Neuronal stem cell (in vitro differentiated cells): ENCODE results near the gene TOM1.

ENCODE experiments used
- DNase-seq: peaks from one replicate; pipeline ENCODE4 v3.0.0-alpha.2; 2013; ENCODE audit warnings: low spot score
- H2AFZ ChIP-seq: one replicate; pipeline ENCODE4 v1.6.1; 2013; ENCODE audit warnings: mild to moderate bottlenecking, low read length, inconsistent platforms
- H2AK5ac ChIP-seq: 2 replicates; pipeline ENCODE4 v1.6.1; 2013; ENCODE audit warnings: low read depth, mild to moderate bottlenecking, inconsistent platforms, low read length, moderate library complexity, mixed read lengths
- H2BK120ac ChIP-seq: 2 replicates; pipeline ENCODE4 v1.6.1; 2013; ENCODE audit warnings: low read depth, mild to moderate bottlenecking, inconsistent platforms, low read length, moderate library complexity, mixed read lengths
- H2BK12ac ChIP-seq: one replicate; pipeline ENCODE4 v1.6.1; 2013; ENCODE audit warnings: low read length, inconsistent platforms
- H2BK15ac ChIP-seq: 2 replicates; pipeline ENCODE4 v1.6.1; 2013; ENCODE audit warnings: mild to moderate bottlenecking, low read length, inconsistent platforms, mixed read lengths
- H2BK5ac ChIP-seq: one replicate; pipeline ENCODE4 v1.6.1; 2013; ENCODE audit warnings: inconsistent platforms, mild to moderate bottlenecking, low read length, moderate library complexity
- H3K14ac ChIP-seq: one replicate; pipeline ENCODE4 v1.6.1; 2013; ENCODE audit warnings: low read length, inconsistent platforms
- H3K18ac ChIP-seq: 2 replicates; pipeline ENCODE4 v1.6.1; 2013; ENCODE audit warnings: low read length, inconsistent platforms
- H3K23ac ChIP-seq: 2 replicates; pipeline ENCODE4 v1.6.1; 2013; ENCODE audit warnings: low read depth, mild to moderate bottlenecking, mixed read lengths, low read length, inconsistent platforms; ENCODE audit not compliant: poor library complexity
- H3K27ac ChIP-seq: replicated peaks from 3 replicates; pipeline ENCODE4 v1.5.1; 2013; ENCODE audit warnings: low read length, inconsistent platforms
- H3K27me3 ChIP-seq, 3 experiments: 2 replicates each; pipeline ENCODE4 v1.6.1; 2013; ENCODE audit warnings: low read length in 3 of 3, mild to moderate bottlenecking in 2 of 3, inconsistent platforms in 1 of 3, low read depth in 1 of 3, mixed read lengths in 1 of 3, moderate library complexity in 1 of 3; ENCODE audit not compliant: control insufficient read depth in 3 of 3, insufficient read depth in 3 of 3
- H3K36me3 ChIP-seq, 2 donors: replicated peaks in 1 of 2; 2 replicates each; pipeline ENCODE4 v1.6.1; 2013; ENCODE audit warnings: low read length in 2 of 2; ENCODE audit not compliant: control insufficient read depth in 2 of 2, insufficient read depth in 2 of 2
- H3K4ac ChIP-seq: 2 replicates; pipeline ENCODE4 v1.6.1; 2013; ENCODE audit warnings: inconsistent platforms, mild to moderate bottlenecking, low read length, moderate library complexity
- H3K4me1 ChIP-seq, 2 donors: 1 replicate in 1 of 2; 2 replicates in 1 of 2; pipeline ENCODE4 v1.6.1; 2013; ENCODE audit warnings: low read length in 2 of 2, low read depth in 1 of 2; ENCODE audit not compliant: control insufficient read depth in 2 of 2, insufficient read depth in 1 of 2
- H3K4me2 ChIP-seq: one replicate; pipeline ENCODE4 v1.6.1; 2013; ENCODE audit warnings: mild to moderate bottlenecking, low read length, inconsistent platforms; ENCODE audit not compliant: insufficient read depth, poor library complexity, severe bottlenecking
- H3K4me3 ChIP-seq, 2 donors: 2 replicates each; pipeline ENCODE4 v1.5.1; 2013; ENCODE audit warnings: low read length in 2 of 2, mild to moderate bottlenecking in 2 of 2, inconsistent platforms in 1 of 2, moderate library complexity in 1 of 2
- H3K79me1 ChIP-seq: one replicate; pipeline ENCODE4 v1.6.1; 2013; ENCODE audit warnings: low read depth, mild to moderate bottlenecking, inconsistent platforms, low read length, moderate library complexity
- H3K9ac ChIP-seq: one replicate; pipeline ENCODE4 v1.6.1; 2013; ENCODE audit warnings: mild to moderate bottlenecking, low read depth, low read length, inconsistent platforms; ENCODE audit not compliant: poor library complexity
- H3K9me3 ChIP-seq, 2 donors: replicated peaks in 1 of 2; 2 replicates each; pipeline versions ENCODE3 to v1.6.1; 2013; ENCODE audit warnings: low read length in 2 of 2, mild to moderate bottlenecking in 2 of 2, inconsistent platforms in 1 of 2, low read depth in 1 of 2, mixed read lengths in 1 of 2, moderate library complexity in 1 of 2; ENCODE audit not compliant: control insufficient read depth in 2 of 2, insufficient read depth in 1 of 2
- H4K8ac ChIP-seq: one replicate; pipeline ENCODE4 v1.6.1; 2013; ENCODE audit warnings: low read depth, mild to moderate bottlenecking, inconsistent platforms, low read length, moderate library complexity
- H4K91ac ChIP-seq: one replicate; pipeline ENCODE4 v1.6.1; 2013; ENCODE audit warnings: low read length, low read depth, mild to moderate bottlenecking, inconsistent platforms; ENCODE audit not compliant: poor library complexity
- whole genome bisulfite sequencing, 2 donors: extraction: QIAGEN DNeasy Blood & Tissue Kit; methylation state at CpG; one replicate each; pipeline ENCODE4 v1.1.7; 2013; ENCODE audit warnings: missing lambda C conversion rate in 2 of 2, mixed read lengths in 1 of 2; ENCODE audit not compliant: insufficient read length in 2 of 2, insufficient replicate concordance in 1 of 2; ENCODE audit errors: extremely low coverage in 2 of 2; 5-methylcytosine and 5-hydroxymethylcytosine counted together

Gene TOM1

GRCh38 chr22:35354068-35354467, 54.4 kb downstream of the TOM1 start:
- Histone ChIP-seq H2BK5ac (no peak overlapping the region), H2AK5ac (peak overlapping the region; percentile 92), H3K27ac (no peak overlapping the region), H3K27me3 (peaks cover 0 to 5% (median 0%) of the 10 kb centered on the region in 3 experiments), H3K36me3 (no peaks in the 10 kb centered on the region), H4K8ac (no peak overlapping the region), H3K4me1 (peaks cover 8 to 10% of the 10 kb centered on the region in 2 donors), H4K91ac (no peak overlapping the region), H3K9ac (no peak overlapping the region), H2BK15ac (no peak overlapping the region), H3K9me3 (no peaks in the 10 kb centered on the region), H2BK120ac (no peak overlapping the region), H3K4me3 (no peak overlapping the region), H3K4ac (no peak overlapping the region), H3K23ac (no peak overlapping the region), H3K4me2 (no peak overlapping the region), H3K14ac (no peak overlapping the region), H3K18ac (no peak overlapping the region), H2AFZ (no peak overlapping the region), H2BK12ac (no peak overlapping the region), H3K79me1 (no peaks in the 10 kb centered on the region)
- no peak for DNase-seq
- no CpG with 5 or more reads among the region's 4 CpGs for WGBS, 2 donors

- H2BK12ac ChIP-seq, result no peak overlapping the region
- H3K14ac ChIP-seq, result no peak overlapping the region
- no peak overlapping the region for H3K23ac ChIP-seq
- DNase-seq, result no peak
- no peak overlapping the region for H3K18ac ChIP-seq
- no peaks in the 10 kb centered on the region for H3K27me3 ChIP-seq
- H2BK5ac ChIP-seq, result no peak overlapping the region
- no peak overlapping the region for H3K27ac ChIP-seq
- H2AK5ac ChIP-seq, result peak overlapping the region; percentile 83
- no peak overlapping the region for H4K8ac ChIP-seq
- no peaks in the 10 kb centered on the region for H3K9me3 ChIP-seq
- H3K4ac ChIP-seq, result no peak overlapping the region
- no peak overlapping the region for H2BK15ac ChIP-seq
- no peak overlapping the region for H3K9ac ChIP-seq
- H3K4me1 ChIP-seq, result no peaks in the 10 kb centered on the region
- no peak overlapping the region for H4K91ac ChIP-seq
- H2BK120ac ChIP-seq, result no peak overlapping the region
- no peaks in the 10 kb centered on the region for H3K36me3 ChIP-seq
- WGBS, 2 donors, result no CpG with 5 or more reads among the region's 6 CpGs
- H3K4me3 ChIP-seq, result no peak overlapping the region
- no peak overlapping the region for H2AFZ ChIP-seq
- no peak overlapping the region for H3K4me2 ChIP-seq
- no peaks in the 10 kb centered on the region for H3K79me1 ChIP-seq
These were observed 58.4 kb downstream of the TOM1 start for GRCh38 chr22:35357883-35358621.

- no peak overlapping the region for H2BK12ac ChIP-seq
- H3K27ac ChIP-seq, result no peak overlapping the region
- WGBS, 2 donors, result no CpG with 5 or more reads among the region's 9 CpGs
- H3K14ac ChIP-seq, result no peak overlapping the region
- H3K4me3 ChIP-seq, result no peak overlapping the region
- no peak overlapping the region for H3K9ac ChIP-seq
- H3K4me2 ChIP-seq, result no peak overlapping the region
- no peaks in the 10 kb centered on the region for H3K79me1 ChIP-seq
- no peak overlapping the region for H2AFZ ChIP-seq
- no peak for DNase-seq
- H3K9me3 ChIP-seq, result no peaks in the 10 kb centered on the region
- no peak overlapping the region for H3K4ac ChIP-seq
- no peaks in the 10 kb centered on the region for H3K36me3 ChIP-seq
- H3K23ac ChIP-seq, result no peak overlapping the region
- H4K8ac ChIP-seq, result no peak overlapping the region
- H2BK15ac ChIP-seq, result no peak overlapping the region
- H3K4me1 ChIP-seq, result no peaks in the 10 kb centered on the region
- no peak overlapping the region for H4K91ac ChIP-seq
- H3K18ac ChIP-seq, result peak overlapping the region; percentile 19
- no peak overlapping the region for H2BK5ac ChIP-seq
- H3K27me3 ChIP-seq, result no peaks in the 10 kb centered on the region
- H2AK5ac ChIP-seq, result no peak overlapping the region
- no peak overlapping the region for H2BK120ac ChIP-seq
These were observed 59.8 kb downstream of the TOM1 start for GRCh38 chr22:35359380-35360065.

- no peak overlapping the region for H4K8ac ChIP-seq
- no CpG with 5 or more reads among the region's 6 CpGs for WGBS, 2 donors
- no peaks in the 10 kb centered on the region for H3K9me3 ChIP-seq
- no peaks in the 10 kb centered on the region for H3K36me3 ChIP-seq
- no peak overlapping the region for H2BK15ac ChIP-seq
- H3K79me1 ChIP-seq, result no peaks in the 10 kb centered on the region
- no peak overlapping the region for H2BK120ac ChIP-seq
- H3K23ac ChIP-seq, result no peak overlapping the region
- DNase-seq, result no peak
- H2BK12ac ChIP-seq, result no peak overlapping the region
- H4K91ac ChIP-seq, result no peak overlapping the region
- no peak overlapping the region for H3K27ac ChIP-seq
- H3K4me1 ChIP-seq, result no peaks in the 10 kb centered on the region
- H2BK5ac ChIP-seq, result no peak overlapping the region
- no peak overlapping the region for H3K4ac ChIP-seq
- no peak overlapping the region for H3K9ac ChIP-seq
- H3K4me2 ChIP-seq, result no peak overlapping the region
- no peaks in the 10 kb centered on the region for H3K27me3 ChIP-seq
- no peak overlapping the region for H2AFZ ChIP-seq
- no peak overlapping the region for H3K4me3 ChIP-seq
- H3K14ac ChIP-seq, result no peak overlapping the region
- no peak overlapping the region for H2AK5ac ChIP-seq
- no peak overlapping the region for H3K18ac ChIP-seq
These were observed 61.4 kb downstream of the TOM1 start for GRCh38 chr22:35361001-35361558.
